Colonic mucosa (tissue), 4 donors: Measurements from ENCODE around the gene FOXO6. TPM values are rescaled to one million over a fixed set of nuclear protein-coding genes. Genes with fewer than 3 reads are reported as not detected.

Experiments
- DNase-seq: peaks from one replicate; pipeline ENCODE4 v3.0.0-alpha.2; 2020
- H3K27ac ChIP-seq: fragments of 200-600 bp; one replicate; pipeline ENCODE4 v1.8.0; 2021
- H3K27me3 ChIP-seq: fragments of 200-600 bp; one replicate; pipeline ENCODE4 v1.8.0; 2021
- H3K36me3 ChIP-seq: fragments of 200-600 bp; one replicate; pipeline ENCODE4 v1.8.0; 2021
- H3K4me1 ChIP-seq: fragments of 200-600 bp; one replicate; pipeline ENCODE4 v1.8.0; 2021; ENCODE audit warnings: mild to moderate bottlenecking
- H3K4me3 ChIP-seq: fragments of 200-600 bp; one replicate; pipeline ENCODE4 v1.8.0; 2021
- H3K9ac ChIP-seq, 2 donors: one replicate each; pipeline ENCODE4 v1.7.0; 2013; ENCODE audit warnings: control low read depth in 2 of 2, low read depth in 2 of 2, low read length in 2 of 2
- H3K9me3 ChIP-seq: fragments of 200-600 bp; one replicate; pipeline ENCODE4 v1.8.0; 2021
- intact Hi-C: fragments of 100-400 bp; cut with DNase I; formaldehyde crosslinking; loops from one replicate; pipeline ENCODE4 v1.14.1; 2022
- total RNA-seq, 2 donors: library from RNA; stranded (reverse); fragmentation: NEBNext Ultra II Directional in 1 of 2; extraction: Animal tissue kit (Norgen Biotek cat#: 25700) in 1 of 2; gene quantifications; one replicate each; pipeline ENCODE4 v1.2.1, GENCODE V29; 2021
- TF ChIP-seq, protein P1 (sequence below): fragments of 200-600 bp; IDR thresholded peaks from one replicate; pipeline ENCODE4 v1.8.0; 2022; ENCODE audit warnings: antibody characterized with exemption, mild to moderate bottlenecking
- donor health status: healthy.
- donor health status: DM: no; HTN: no; CAD: no.
- donor health status: DM: no; HTN: no; CAD: no.

Gene FOXO6
- total RNA-seq, 2 donors from 2014 or later: 0.56 to 0.59 TPM

DNA sequence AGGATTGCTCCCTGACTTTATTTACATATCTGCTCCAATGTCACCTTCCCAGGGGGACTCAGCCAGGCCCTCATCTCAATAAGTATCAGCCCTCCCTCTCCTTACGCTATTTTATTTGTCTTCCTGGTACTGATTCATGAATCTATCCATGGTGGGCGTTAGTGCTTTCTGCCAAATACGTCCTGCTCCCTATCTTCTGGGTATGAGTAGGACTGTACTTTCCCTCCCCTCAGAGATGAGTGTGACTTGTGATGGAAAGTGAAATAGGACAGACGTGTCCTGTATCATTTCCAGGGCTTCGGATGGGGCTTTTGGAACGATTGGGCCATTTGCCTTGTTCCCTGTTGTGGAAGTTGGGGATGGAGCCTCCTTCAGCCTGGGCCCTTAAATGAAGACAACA, 47.5 kb downstream of the FOXO6 start:
- TF ChIP-seq, protein P1, sequence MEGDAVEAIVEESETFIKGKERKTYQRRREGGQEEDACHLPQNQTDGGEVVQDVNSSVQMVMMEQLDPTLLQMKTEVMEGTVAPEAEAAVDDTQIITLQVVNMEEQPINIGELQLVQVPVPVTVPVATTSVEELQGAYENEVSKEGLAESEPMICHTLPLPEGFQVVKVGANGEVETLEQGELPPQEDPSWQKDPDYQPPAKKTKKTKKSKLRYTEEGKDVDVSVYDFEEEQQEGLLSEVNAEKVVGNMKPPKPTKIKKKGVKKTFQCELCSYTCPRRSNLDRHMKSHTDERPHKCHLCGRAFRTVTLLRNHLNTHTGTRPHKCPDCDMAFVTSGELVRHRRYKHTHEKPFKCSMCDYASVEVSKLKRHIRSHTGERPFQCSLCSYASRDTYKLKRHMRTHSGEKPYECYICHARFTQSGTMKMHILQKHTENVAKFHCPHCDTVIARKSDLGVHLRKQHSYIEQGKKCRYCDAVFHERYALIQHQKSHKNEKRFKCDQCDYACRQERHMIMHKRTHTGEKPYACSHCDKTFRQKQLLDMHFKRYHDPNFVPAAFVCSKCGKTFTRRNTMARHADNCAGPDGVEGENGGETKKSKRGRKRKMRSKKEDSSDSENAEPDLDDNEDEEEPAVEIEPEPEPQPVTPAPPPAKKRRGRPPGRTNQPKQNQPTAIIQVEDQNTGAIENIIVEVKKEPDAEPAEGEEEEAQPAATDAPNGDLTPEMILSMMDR: no peak
- no peaks in the 10 kb centered on the region for H3K36me3 ChIP-seq
- intact Hi-C loops: no loop called here
- H3K27ac ChIP-seq: no peak overlapping the region
- H3K9ac ChIP-seq: no peak overlapping the region
- H3K27me3 ChIP-seq: no peaks in the 10 kb centered on the region
- H3K9me3 ChIP-seq: no peaks in the 10 kb centered on the region
- H3K4me1 ChIP-seq: no peaks in the 10 kb centered on the region
- no peak for DNase-seq
- H3K4me3 ChIP-seq: no peak overlapping the region

DNA sequence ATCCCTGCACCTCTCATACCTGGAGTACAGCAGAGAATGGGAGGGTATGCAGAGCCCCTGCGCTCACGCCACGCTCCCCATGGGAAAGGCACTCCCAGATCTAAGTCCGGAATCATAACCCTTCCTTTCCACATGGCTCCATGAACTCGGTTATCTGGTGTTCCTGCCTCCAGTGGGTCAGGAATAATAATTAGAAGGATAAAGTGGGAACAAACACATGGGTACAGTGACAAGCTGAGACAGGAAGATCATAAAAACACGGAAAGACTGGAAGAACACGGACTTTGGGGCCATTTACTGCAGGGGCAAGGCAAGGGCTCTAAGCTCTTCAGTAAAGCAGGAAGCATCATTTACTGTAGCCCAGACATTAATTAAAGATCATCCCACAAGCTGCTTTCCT, 48.6 kb downstream of the FOXO6 start:
- H3K4me1 ChIP-seq: no peaks in the 10 kb centered on the region
- H3K9me3 ChIP-seq: no peaks in the 10 kb centered on the region
- no peak overlapping the region for H3K4me3 ChIP-seq
- H3K27ac ChIP-seq: no peak overlapping the region
- H3K36me3 ChIP-seq: no peaks in the 10 kb centered on the region
- intact Hi-C loops: no loop called here
- no peak for DNase-seq
- H3K27me3 ChIP-seq: no peaks in the 10 kb centered on the region
- no peak overlapping the region for H3K9ac ChIP-seq
- TF ChIP-seq, protein P1: no peak

DNA sequence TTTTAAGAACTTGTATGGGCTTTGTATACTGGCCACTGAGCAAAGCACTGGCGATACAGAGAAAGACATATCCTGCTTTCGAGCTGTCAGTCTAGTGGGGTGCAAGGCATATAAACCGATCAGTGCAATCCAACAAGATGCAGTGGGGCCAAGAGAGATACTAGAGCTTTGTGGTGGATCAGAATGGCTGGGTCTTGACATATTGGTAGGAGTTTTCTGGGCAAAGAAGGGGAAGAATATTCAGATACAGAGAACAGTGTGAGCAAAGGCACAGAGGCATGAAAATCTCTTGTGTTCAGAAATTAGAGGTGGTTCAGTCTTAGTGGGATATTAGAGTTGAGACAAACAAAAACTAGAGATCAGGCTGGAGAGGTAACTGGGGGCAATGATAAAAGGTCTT, 49.2 kb downstream of the FOXO6 start:
- intact Hi-C loops: no loop called here
- TF ChIP-seq, protein P1: no peak
- Histone ChIP-seq H3K27me3 (no peaks in the 10 kb centered on the region), H3K36me3 (no peaks in the 10 kb centered on the region), H3K4me3 (no peak overlapping the region), H3K9ac (no peak overlapping the region), H3K27ac (no peak overlapping the region), H3K9me3 (no peaks in the 10 kb centered on the region), H3K4me1 (no peaks in the 10 kb centered on the region)
- DNase-seq: no peak

DNA sequence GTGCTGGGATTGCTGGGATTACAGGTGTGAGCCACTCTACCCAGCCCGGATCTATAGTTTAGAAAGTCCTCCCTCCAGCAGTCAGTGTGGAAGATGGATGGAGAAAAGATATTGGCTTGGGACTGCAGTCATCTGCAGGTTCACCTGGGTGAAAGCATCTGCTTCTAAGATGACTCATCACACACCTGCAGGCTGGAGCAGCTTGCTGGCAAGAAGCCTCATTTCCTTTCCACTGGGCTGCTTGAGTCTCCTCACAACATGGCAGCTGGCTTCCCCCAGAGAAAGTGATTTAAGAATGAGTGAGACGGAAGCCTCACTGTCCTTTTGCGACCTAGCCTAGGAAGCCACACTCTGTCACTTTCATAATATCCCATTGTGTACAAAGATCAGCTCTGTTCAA, 50.0 kb downstream of the FOXO6 start:
- Histone ChIP-seq H3K9me3 (no peaks in the 10 kb centered on the region), H3K4me1 (no peaks in the 10 kb centered on the region), H3K36me3 (no peaks in the 10 kb centered on the region), H3K9ac (no peak overlapping the region), H3K27me3 (no peaks in the 10 kb centered on the region), H3K27ac (no peak overlapping the region), H3K4me3 (no peak overlapping the region)
- no peak for DNase-seq
- TF ChIP-seq, protein P1: no peak
- intact Hi-C loops: no loop called here

DNA sequence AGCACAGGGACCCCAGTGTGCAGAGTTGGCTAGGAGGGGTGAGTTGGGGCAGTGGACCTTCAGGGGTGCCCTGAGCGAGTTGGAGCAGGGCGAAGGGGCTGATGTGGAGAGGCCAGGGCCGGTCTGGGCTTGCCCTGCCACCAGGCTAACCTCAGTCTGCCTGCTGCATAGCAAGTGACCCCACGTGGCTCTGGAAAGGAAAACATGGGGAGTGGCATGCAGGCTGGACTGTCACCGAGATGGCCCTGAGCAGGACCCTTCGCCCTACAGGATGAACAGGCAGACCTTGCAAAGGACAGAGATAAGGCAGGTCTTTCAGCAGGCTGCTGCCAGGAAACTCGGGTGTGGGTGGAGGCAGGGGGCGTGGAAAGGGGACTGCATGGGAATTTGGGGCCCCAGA, 51.5 kb downstream of the FOXO6 start:
- TF ChIP-seq, protein P1: no peak
- no peak overlapping the region for H3K9ac ChIP-seq
- intact Hi-C loops: no loop called here
- no peaks in the 10 kb centered on the region for H3K36me3 ChIP-seq
- no peak overlapping the region for H3K4me3 ChIP-seq
- no peak for DNase-seq
- H3K27me3 ChIP-seq: no peaks in the 10 kb centered on the region
- H3K27ac ChIP-seq: no peak overlapping the region
- no peaks in the 10 kb centered on the region for H3K4me1 ChIP-seq
- H3K9me3 ChIP-seq: no peaks in the 10 kb centered on the region
